ENCODE data around the gene CHFR. TPM values are rescaled to one million over a fixed set of nuclear protein-coding genes. Genes with fewer than 3 reads are reported as not detected.
"Not testable (repeated sequence)": the region's sequence is repeated elsewhere in the genome, so short reads cannot be mapped to it uniquely, and the experiment has no call there.

Gene CHFR
- total and polyA plus RNA-seq, 3 donors from 2014 or later: 62.2 to 100 (median 89.6) TPM

GRCh38 chr12:132850291-132850690 lies 37.1 kb downstream of the CHFR start:
- Histone ChIP-seq H3K4me1 (no peaks in the 10 kb centered on the region), H3K27ac (no peak overlapping the region), H3K27me3 (no peaks in the 10 kb centered on the region), H3K4me3 (no peak overlapping the region), H3K36me3 (ENCODE audit: low read depth, missing control alignments) (no peaks in the 10 kb centered on the region), H3K9me3 (no peaks in the 10 kb centered on the region)
- no peak for TF ChIP-seq CTCF (IDR thresholded peaks at IDR 0.05)
- no peak for TF ChIP-seq POLR2A (IDR thresholded peaks at IDR 0.05)
- DNase-seq: no peak
- intact Hi-C loops (cut with DNase I; ENCODE audit: low total_unique reads): no loop called here
- WGBS, 2 donors: 90 to 93% methylated on average over 8 to 16 of the region's 16 CpGs

DNA sequence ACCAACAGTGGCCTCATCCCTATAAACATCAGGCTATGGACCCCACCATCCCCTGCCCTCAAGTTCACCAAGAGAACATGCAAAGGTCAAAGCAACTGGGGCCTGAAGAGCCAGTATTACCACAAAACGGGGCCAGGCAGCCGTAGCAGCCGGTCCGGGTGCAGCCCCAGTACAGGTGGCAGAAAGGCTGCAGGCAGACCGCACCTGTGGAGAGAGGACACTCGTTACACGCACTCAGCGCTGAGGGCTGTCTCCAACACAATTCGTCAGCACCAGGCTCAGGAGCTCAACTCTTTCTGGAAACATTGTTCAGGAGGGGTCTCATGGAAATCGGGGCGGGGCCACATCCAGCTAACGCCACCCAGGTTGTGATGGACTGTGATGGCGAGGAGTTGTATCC lies 38.9 kb downstream of the CHFR start:
- H3K27ac ChIP-seq: no peak overlapping the region
- WGBS, 2 donors: 92 to 95% methylated on average over 13 of the region's 13 CpGs
- H3K27me3 ChIP-seq: no peaks in the 10 kb centered on the region
- H3K36me3 ChIP-seq (ENCODE audit: low read depth, missing control alignments): no peaks in the 10 kb centered on the region
- no peaks in the 10 kb centered on the region for H3K4me1 ChIP-seq
- intact Hi-C loops (cut with DNase I; ENCODE audit: low total_unique reads): no loop called here
- DNase-seq: no peak
- TF ChIP-seq POLR2A (IDR thresholded peaks at IDR 0.05) (no peak), CTCF (IDR thresholded peaks at IDR 0.05) (no peak)
- no peak overlapping the region for H3K4me3 ChIP-seq
- H3K9me3 ChIP-seq: no peaks in the 10 kb centered on the region

DNA sequence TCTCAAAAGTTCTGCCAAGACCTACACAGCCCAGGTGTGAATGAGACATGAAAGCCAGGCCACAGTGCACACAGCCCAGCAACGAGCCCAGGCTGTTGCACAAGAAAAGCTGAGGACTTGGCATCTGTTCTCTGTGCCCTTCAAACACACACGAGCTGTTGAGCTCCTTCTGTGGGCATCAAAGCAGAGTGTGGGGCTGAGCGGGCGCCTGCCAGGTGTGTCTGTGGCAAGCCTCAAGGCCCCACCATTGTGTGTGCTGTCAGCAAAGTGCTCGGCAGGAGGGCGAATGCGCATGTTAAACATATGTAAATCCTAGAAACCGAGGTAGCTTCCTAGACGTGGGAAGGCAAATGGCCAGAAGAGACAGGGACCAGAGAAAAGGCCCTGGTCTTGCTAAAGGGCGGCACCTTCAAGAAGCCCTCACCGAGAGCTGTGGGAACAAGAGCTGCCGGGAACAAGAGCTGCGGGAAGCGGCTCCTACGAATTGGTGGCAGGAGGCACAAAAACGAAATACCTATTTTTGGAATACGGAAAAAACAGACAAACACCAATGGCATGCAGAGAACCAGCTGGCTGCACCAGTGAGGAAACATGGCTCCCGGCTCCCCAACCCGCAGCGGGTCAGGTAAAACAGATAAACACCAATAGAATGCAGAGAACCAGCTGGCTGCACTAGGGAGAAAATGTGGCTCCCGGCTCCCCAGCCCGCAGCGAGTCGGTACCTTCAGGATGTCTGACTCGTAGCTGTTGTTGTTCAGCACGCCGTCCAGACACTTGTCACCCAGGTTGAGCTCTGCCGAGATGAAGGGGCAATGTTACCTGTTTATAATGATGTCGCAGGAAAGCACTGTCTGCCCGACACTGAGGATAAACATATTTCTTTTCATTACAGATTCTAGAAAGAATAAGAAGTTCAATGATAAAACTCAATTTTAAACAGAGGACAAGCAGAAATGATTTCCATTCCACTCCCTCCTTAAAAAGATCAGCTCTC lies 39.7 kb downstream of the CHFR start:
- Histone ChIP-seq H3K27me3 (no peaks in the 10 kb centered on the region), H3K4me1 (no peaks in the 10 kb centered on the region), H3K36me3 (ENCODE audit: low read depth, missing control alignments) (no peaks in the 10 kb centered on the region), H3K4me3 (no peak overlapping the region), H3K27ac (no peak overlapping the region), H3K9me3 (no peaks in the 10 kb centered on the region)
- WGBS, 2 donors: 85 to 88% methylated on average over 30 of the region's 30 CpGs
- intact Hi-C loops (cut with DNase I; ENCODE audit: low total_unique reads): no loop called here
- no peak for DNase-seq
- TF ChIP-seq POLR2A (IDR thresholded peaks at IDR 0.05) (no peak), CTCF (IDR thresholded peaks at IDR 0.05) (no peak)

DNA sequence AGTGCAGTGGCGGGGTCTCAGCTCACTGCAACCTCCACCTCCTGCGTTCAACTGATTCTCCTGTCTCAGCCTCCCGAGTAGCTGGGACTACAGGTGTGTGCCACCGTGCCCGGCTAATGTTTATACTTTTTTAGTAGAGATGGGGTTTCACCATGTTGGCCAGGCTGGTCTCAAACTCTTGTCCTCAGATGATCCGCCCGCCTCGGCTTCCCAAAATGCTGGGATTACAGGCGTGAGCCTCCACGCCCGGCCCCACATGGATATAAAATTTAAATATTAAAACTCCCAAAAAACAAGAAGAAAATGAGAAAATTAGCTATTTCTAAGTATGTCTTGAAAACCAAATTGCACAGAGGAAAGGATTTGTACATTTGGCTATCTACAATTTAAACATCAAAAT lies 42.7 kb downstream of the CHFR start:
- H3K4me3 ChIP-seq; H3K9me3 ChIP-seq; H3K27me3 ChIP-seq; H3K4me1 ChIP-seq; H3K36me3 ChIP-seq (ENCODE audit: low read depth, missing control alignments); DNase-seq; intact Hi-C loops (cut with DNase I; ENCODE audit: low total_unique reads); H3K27ac ChIP-seq: not testable (repeated sequence)
- 94 to 97% methylated on average over 11 of the region's 11 CpGs for WGBS, 2 donors

DNA sequence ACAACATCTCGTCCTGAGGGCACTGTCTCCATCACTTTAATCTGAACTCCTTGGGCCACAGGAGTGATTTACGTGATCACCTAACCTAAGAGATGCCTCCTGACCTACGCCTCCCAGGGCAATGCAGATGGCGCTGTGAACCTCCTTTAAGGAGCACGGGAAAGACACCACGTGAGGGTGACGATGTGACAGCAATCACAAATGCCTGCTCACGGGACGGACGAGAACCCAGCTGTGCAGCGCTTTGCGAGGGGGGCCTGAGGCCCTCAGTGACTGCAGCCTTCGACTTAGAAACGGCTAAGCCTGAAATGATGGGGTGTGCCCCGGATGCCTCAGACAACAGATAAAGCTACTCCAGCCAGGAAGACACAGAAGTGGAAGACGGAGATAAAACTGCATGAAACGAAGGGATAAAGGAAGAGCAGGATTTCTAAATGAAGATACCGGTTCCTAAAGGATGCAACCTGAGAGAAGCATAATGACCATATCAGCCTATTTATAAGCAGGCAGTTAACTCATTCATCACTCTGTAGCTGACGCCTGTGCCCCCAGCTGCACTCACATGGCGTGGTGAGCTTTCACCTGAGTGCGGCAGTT lies 44.9 kb downstream of the CHFR start:
- DNase-seq: no peak
- Histone ChIP-seq H3K27ac (no peak overlapping the region), H3K27me3 (no peaks in the 10 kb centered on the region), H3K4me1 (peaks cover 10% of the 10 kb centered on the region), H3K9me3 (no peaks in the 10 kb centered on the region), H3K36me3 (ENCODE audit: low read depth, missing control alignments) (no peaks in the 10 kb centered on the region), H3K4me3 (no peak overlapping the region)
- intact Hi-C loops (cut with DNase I; ENCODE audit: low total_unique reads): no loop called here
- no peak for TF ChIP-seq CTCF (IDR thresholded peaks at IDR 0.05)
- TF ChIP-seq POLR2A (IDR thresholded peaks at IDR 0.05): no peak
- WGBS, 2 donors: 82% methylated on average over 21 of the region's 21 CpGs

Data from testis (tissue), 3 donors.